H1 (cell line): Measurements from ENCODE around the gene SDC4. TPM values are rescaled to one million over a fixed set of nuclear protein-coding genes. Genes with fewer than 3 reads are reported as not detected.

Experiments
- CTCF ChIA-PET: fragments of 300-600 bp; sonication (Branson Sonifier 250); formaldehyde crosslinking; loops from one replicate; lab custom pipeline; 2021; ENCODE audit not compliant: partially characterized antibody; lab: Charles Lee
- POLR2A ChIA-PET: fragments of 300-600 bp; sonication (Branson Sonifier 250); formaldehyde crosslinking; loops from one replicate; lab custom pipeline; 2021; ENCODE audit warnings: inconsistent platforms; ENCODE audit not compliant: partially characterized antibody; lab: Charles Lee
- DNase-seq, 2 experiments: peaks; one replicate each; pipeline versions ENCODE4 v3.0.0 to v3.0.0-alpha.2; 2010 to 2022; ENCODE audit warnings: low spot score in 2 of 2, low read depth in 1 of 2, mixed read lengths in 1 of 2
- FAIRE-seq: peaks from 2 replicates; lab custom pipeline; 2011; peaks lifted over from hg19 to GRCh38; lab: Jason Lieb, UNC
- H2AFZ ChIP-seq: 2 replicates; pipeline ENCODE4 v1.8.1; 2012; ENCODE audit warnings: low read length, inconsistent platforms
- H2AK5ac ChIP-seq: 2 replicates; pipeline ENCODE4 v1.6.1; 2013; ENCODE audit warnings: low read depth, low read length
- H2BK120ac ChIP-seq: replicated peaks from 2 replicates; pipeline ENCODE3; 2013; ENCODE audit warnings: low read depth, low read length, inconsistent platforms
- H2BK12ac ChIP-seq: 2 replicates; pipeline ENCODE4 v1.6.1; 2013; ENCODE audit warnings: low read depth, low read length
- H2BK15ac ChIP-seq: 2 replicates; pipeline ENCODE4 v1.6.1; 2013; ENCODE audit warnings: low read length
- H2BK20ac ChIP-seq: 2 replicates; pipeline ENCODE4 v1.6.1; 2013; ENCODE audit warnings: low read length
- H2BK5ac ChIP-seq: 2 replicates; pipeline ENCODE4 v1.6.1; 2013; ENCODE audit warnings: low read depth, low read length
- H3K14ac ChIP-seq: 2 replicates; pipeline ENCODE4 v1.6.1; 2013; ENCODE audit warnings: inconsistent platforms; ENCODE audit not compliant: insufficient read length
- H3K18ac ChIP-seq: 2 replicates; pipeline ENCODE4 v1.6.1; 2013; ENCODE audit warnings: low read length; ENCODE audit errors: extremely low read depth
- H3K23ac ChIP-seq: 2 replicates; pipeline ENCODE4 v1.6.1; 2013; ENCODE audit warnings: inconsistent platforms; ENCODE audit not compliant: insufficient read length
- H3K23me2 ChIP-seq: 2 replicates; pipeline ENCODE4 v1.6.1; 2013; ENCODE audit warnings: low read depth, low read length
- H3K27ac ChIP-seq: 2 replicates; pipeline ENCODE4 v1.6.1; 2011; ENCODE audit warnings: low read depth, low read length, inconsistent platforms
- H3K27me3 ChIP-seq, 4 experiments: replicated peaks in 1 of 4; 1 replicate in 1 of 4; 2 replicates in 3 of 4; pipeline versions ENCODE4 v1.6.1 to v1.8.1; 2011 to 2013; ENCODE audit warnings: low read length in 3 of 4, mild to moderate bottlenecking in 3 of 4, inconsistent platforms in 2 of 4, mixed read lengths in 2 of 4, moderate library complexity in 1 of 4; ENCODE audit not compliant: control insufficient read depth in 3 of 4, insufficient read depth in 3 of 4; ENCODE audit errors: extremely low read depth in 1 of 4
- H3K36me3 ChIP-seq, 4 experiments: 2 replicates each; pipeline versions ENCODE4 v1.6.1 to v1.8.1; 2011 to 2013; ENCODE audit warnings: mild to moderate bottlenecking in 4 of 4, low read length in 3 of 4, moderate library complexity in 2 of 4, control low read depth in 1 of 4, inconsistent platforms in 1 of 4; ENCODE audit not compliant: insufficient read depth in 4 of 4, control insufficient read depth in 2 of 4
- H3K4ac ChIP-seq: replicated peaks from 2 replicates; pipeline ENCODE3; 2013; ENCODE audit warnings: low read length, low read depth, mixed read lengths, inconsistent platforms; ENCODE audit not compliant: insufficient read length
- H3K4me1 ChIP-seq, 4 experiments: replicated peaks in 1 of 4; 1 replicate in 1 of 4; 2 replicates in 3 of 4; pipeline versions ENCODE4 v1.6.1 to v1.8.1; 2011 to 2013; ENCODE audit warnings: low read length in 3 of 4, inconsistent platforms in 2 of 4, mixed read lengths in 1 of 4; ENCODE audit not compliant: insufficient read depth in 4 of 4, control insufficient read depth in 3 of 4
- H3K4me2 ChIP-seq, 2 experiments: 2 replicates each; pipeline versions ENCODE4 v1.6.1 to v1.8.1; 2011 to 2013; ENCODE audit warnings: low read depth in 2 of 2, low read length in 2 of 2, control low read depth in 1 of 2, inconsistent platforms in 1 of 2, mild to moderate bottlenecking in 1 of 2; ENCODE audit not compliant: insufficient read depth in 1 of 2
- H3K4me3 ChIP-seq, 4 experiments: fragments of 200-600, 300-600 bp in 1 of 4; sonication (generic), shearing (Covaris generic), sonication (Bioruptor Twin) in 1 of 4; 2 replicates each; pipeline versions ENCODE4 v1.5.1 to v1.8.1; 2011 to 2016; ENCODE audit warnings: low read length in 4 of 4, low read depth in 3 of 4, control low read depth in 2 of 4, inconsistent platforms in 2 of 4, mild to moderate bottlenecking in 2 of 4, mixed read lengths in 1 of 4, moderate library complexity in 1 of 4; ENCODE audit not compliant: insufficient read depth in 2 of 4; ENCODE audit errors: extremely low read depth in 1 of 4
- H3K56ac ChIP-seq: replicated peaks from 2 replicates; pipeline ENCODE3; 2013; ENCODE audit warnings: low read depth, mild to moderate bottlenecking, mixed read lengths, low read length, inconsistent platforms; ENCODE audit not compliant: insufficient read length
- H3K79me1 ChIP-seq: 2 replicates; pipeline ENCODE4 v1.6.1; 2013; ENCODE audit warnings: low read depth, low read length, control low read depth
- H3K79me2 ChIP-seq, 2 experiments: 2 replicates each; pipeline versions ENCODE4 v1.6.1 to v1.8.1; 2012 to 2013; ENCODE audit warnings: low read length in 2 of 2, mild to moderate bottlenecking in 2 of 2, inconsistent platforms in 1 of 2; ENCODE audit not compliant: insufficient read depth in 2 of 2, control insufficient read depth in 1 of 2
- H3K9ac ChIP-seq, 4 experiments: replicated peaks in 1 of 4; 1 replicate in 1 of 4; 2 replicates in 3 of 4; pipeline versions ENCODE4 v1.6.1 to v1.8.1; 2011 to 2013; ENCODE audit warnings: low read depth in 3 of 4, low read length in 3 of 4, control low read depth in 2 of 4, mild to moderate bottlenecking in 2 of 4, moderate library complexity in 2 of 4, inconsistent platforms in 1 of 4; ENCODE audit errors: extremely low read depth in 1 of 4
- H3K9me3 ChIP-seq, 2 experiments: 2 replicates each; pipeline versions ENCODE4 v1.6.1 to v1.8.1; 2012 to 2013; ENCODE audit warnings: mild to moderate bottlenecking in 2 of 2, moderate library complexity in 2 of 2, control low read depth in 1 of 2, inconsistent platforms in 1 of 2, low read depth in 1 of 2, low read length in 1 of 2, mixed read lengths in 1 of 2; ENCODE audit not compliant: insufficient read depth in 2 of 2
- H4K20me1 ChIP-seq, 2 experiments: replicated peaks in 1 of 2; 2 replicates each; pipeline versions ENCODE3 to v1.8.1; 2011 to 2013; ENCODE audit warnings: inconsistent platforms in 2 of 2, low read length in 2 of 2, mild to moderate bottlenecking in 1 of 2; ENCODE audit not compliant: insufficient read depth in 2 of 2, control insufficient read depth in 1 of 2
- H4K5ac ChIP-seq: 2 replicates; pipeline ENCODE4 v1.6.1; 2013; ENCODE audit warnings: low read length, low read depth, mixed read lengths, inconsistent platforms; ENCODE audit not compliant: insufficient read length
- H4K8ac ChIP-seq: 2 replicates; pipeline ENCODE4 v1.8.0; 2013; ENCODE audit warnings: mild to moderate bottlenecking, moderate library complexity, low read length, inconsistent platforms; ENCODE audit not compliant: insufficient read depth; ENCODE audit errors: extremely low read depth
- H4K91ac ChIP-seq: replicated peaks from 2 replicates; pipeline ENCODE3; 2013; ENCODE audit warnings: low read length, mixed read lengths, inconsistent platforms; ENCODE audit not compliant: insufficient read length
- BACH1 ChIP-seq: IDR thresholded peaks from 2 replicates; pipeline ENCODE4 v1.6.1; 2012; ENCODE audit warnings: low read length, improper control_type of control experiment
- CEBPB ChIP-seq: IDR thresholded peaks from 2 replicates; pipeline ENCODE4 v1.6.1; 2012; ENCODE audit warnings: low read depth, low read length
- CHD1 ChIP-seq: IDR thresholded peaks from 2 replicates; pipeline ENCODE4 v1.6.1; 2012; ENCODE audit warnings: low read depth, low read length, improper control_type of control experiment
- CHD2 ChIP-seq: IDR thresholded peaks from 2 replicates; pipeline ENCODE4 v1.6.1; 2012; ENCODE audit warnings: low read length, improper control_type of control experiment
- EZH2 ChIP-seq: fragments of 200-600 bp; sonication (generic); IDR thresholded peaks from 2 replicates; pipeline ENCODE4 v1.7.1; 2012; ENCODE audit warnings: low read depth, mild to moderate bottlenecking, moderate library complexity, low read length, inconsistent platforms; ENCODE audit not compliant: severe bottlenecking
- RAD21 ChIP-seq, 2 experiments: IDR thresholded peaks in 1 of 2; conservative IDR thresholded peaks in 1 of 2; 2 replicates each; pipeline ENCODE4 v1.6.1; 2011; ENCODE audit warnings: low read depth in 2 of 2, low read length in 2 of 2, improper control_type of control experiment in 1 of 2, inconsistent platforms in 1 of 2, mild to moderate bottlenecking in 1 of 2, moderate library complexity in 1 of 2
- SP4 ChIP-seq: IDR thresholded peaks from 2 replicates; pipeline ENCODE4 v1.6.1; 2012; ENCODE audit warnings: low read length, inconsistent platforms
- TAF1 ChIP-seq: IDR thresholded peaks from 2 replicates; pipeline ENCODE4 v1.6.1; 2011; ENCODE audit warnings: mild to moderate bottlenecking, low read depth, low read length
- ZNF274 ChIP-seq: IDR thresholded peaks from 2 replicates; pipeline ENCODE4 v1.7.0; 2012; ENCODE audit warnings: low read length, borderline replicate concordance; ENCODE audit errors: extremely low read depth
- WGBS, 2 experiments: shearing (Covaris generic) in 1 of 2; methylation state at CpG; one replicate each; pipeline versions ENCODE4 v1.1.6 to v1.1.7; 2013 to 2015; ENCODE audit warnings: low lambda C conversion rate in 2 of 2, mixed read lengths in 2 of 2, inconsistent platforms in 1 of 2, low coverage in 1 of 2, missing lambda C conversion rate in 1 of 2; ENCODE audit not compliant: insufficient replicate concordance in 2 of 2, insufficient coverage in 1 of 2, insufficient read length in 1 of 2; ENCODE audit errors: extremely low coverage in 1 of 2, missing lambda C conversion rate in 1 of 2; 5-methylcytosine and 5-hydroxymethylcytosine counted together
- polyA plus RNA-seq, 7 experiments: library from polyadenylated mRNA; depleted of rRNA in 3 of 7; stranded (reverse) in 5 of 7; unstranded in 2 of 7; fragments of >200 nt in 5 of 7; fragments of 200-250 nt in 2 of 7; gene quantifications; 1 replicate in 5 of 7; 2 replicates in 1 of 7; 4 replicates in 1 of 7; pipeline versions ENCODE4 v1.2.1 to v1.2.3, GENCODE V29; 2011 to 2013; ENCODE audit warnings: missing spikeins in 2 of 7, mixed read lengths in 2 of 7
- total RNA-seq: library from RNA; stranded (reverse); fragmentation: NEBNext Ultra II Directional; extraction: Animal tissue kit (Norgen Biotek cat#: 25700); gene quantifications from 2 replicates; pipeline ENCODE4 v1.2.1, GENCODE V29; 2021

The SDC4 gene
- total and polyA plus RNA-seq, 2 of the 8 experiments (the other 6 are each of a cell fraction or from before 2014, with no cell fraction given) = 34.6 to 60.2 TPM

GRCh38 chr20:45328451-45328850 lies 19.8 kb downstream of the SDC4 start:
- Histone ChIP-seq H3K23ac (no peak overlapping the region), H4K8ac (no peak overlapping the region; the same call in 1 of the 2 replicates), H3K79me1 (no peaks in the 10 kb centered on the region), H4K91ac (no peak overlapping the region), H3K9ac (no peak overlapping the region), H2AK5ac (no peak overlapping the region), H3K4me3 (no peak overlapping the region), H2AFZ (no peak overlapping the region), H3K56ac (no peak overlapping the region), H4K5ac (no peak overlapping the region), H3K14ac (no peak overlapping the region), H3K27ac (no peak overlapping the region), H3K79me2 (no peaks in the 10 kb centered on the region), H3K4me2 (no peak overlapping the region), H3K9me3 (no peaks in the 10 kb centered on the region), H2BK120ac (no peak overlapping the region), H2BK12ac (no peak overlapping the region), H2BK5ac (no peak overlapping the region), H3K36me3 (peaks cover 8 to 51% (median 36%) of the 10 kb centered on the region in 4 experiments), H2BK20ac (no peak overlapping the region), H3K18ac (no peak overlapping the region), H3K4me1 (no peaks in the 10 kb centered on the region; a peak in 1 of 7 replicates), H3K23me2 (no peaks in the 10 kb centered on the region), H3K27me3 (no peaks in the 10 kb centered on the region), H4K20me1 (peaks cover 1 to 4% of the 10 kb centered on the region in 2 experiments), H3K4ac (no peak overlapping the region), H2BK15ac (no peak overlapping the region)
- TF ChIP-seq CHD2 (no peak), TAF1 (no peak), SP4 (no peak), CEBPB (no peak), RAD21 (IDR thresholded peaks at IDR 0.05 in 1 of 2, conservative IDR thresholded peaks at IDR 0.05 in 1 of 2; ENCODE audit: low read depth in 2 of 2, low read length in 2 of 2) (no peak), EZH2 (no peak), ZNF274 (no peak), BACH1 (no peak), CHD1 (no peak)
- ChIA-PET POLR2A (interaction anchor here (1.2 kb wide), 1 partner anchor 19 kb away, joined by 4 read pairs; the partner anchor contains the start of gene SDC4), CTCF (interaction anchor here (1.4 to 2.1 kb wide), 6 partner anchors 10 to 109 kb away, joined by 3 to 10 read pairs (median 4); no protein-coding TSS in a partner anchor)
- FAIRE-seq = no peak
- WGBS, 2 experiments = 88% methylated on average over 4 of the region's 4 CpGs; no CpG with 5 or more reads in 1 of the 2 experiments
- DNase-seq = no peak
